ENCODE results near the gene S100A7.
A peak's percentile ranks its signal among the peaks of the same experiment; 100 is the strongest.
"Not testable (repeated sequence)": the region's sequence is repeated elsewhere in the genome, so short reads cannot be mapped to it uniquely, and the experiment has no call there.

The S100A7 gene

DNA sequence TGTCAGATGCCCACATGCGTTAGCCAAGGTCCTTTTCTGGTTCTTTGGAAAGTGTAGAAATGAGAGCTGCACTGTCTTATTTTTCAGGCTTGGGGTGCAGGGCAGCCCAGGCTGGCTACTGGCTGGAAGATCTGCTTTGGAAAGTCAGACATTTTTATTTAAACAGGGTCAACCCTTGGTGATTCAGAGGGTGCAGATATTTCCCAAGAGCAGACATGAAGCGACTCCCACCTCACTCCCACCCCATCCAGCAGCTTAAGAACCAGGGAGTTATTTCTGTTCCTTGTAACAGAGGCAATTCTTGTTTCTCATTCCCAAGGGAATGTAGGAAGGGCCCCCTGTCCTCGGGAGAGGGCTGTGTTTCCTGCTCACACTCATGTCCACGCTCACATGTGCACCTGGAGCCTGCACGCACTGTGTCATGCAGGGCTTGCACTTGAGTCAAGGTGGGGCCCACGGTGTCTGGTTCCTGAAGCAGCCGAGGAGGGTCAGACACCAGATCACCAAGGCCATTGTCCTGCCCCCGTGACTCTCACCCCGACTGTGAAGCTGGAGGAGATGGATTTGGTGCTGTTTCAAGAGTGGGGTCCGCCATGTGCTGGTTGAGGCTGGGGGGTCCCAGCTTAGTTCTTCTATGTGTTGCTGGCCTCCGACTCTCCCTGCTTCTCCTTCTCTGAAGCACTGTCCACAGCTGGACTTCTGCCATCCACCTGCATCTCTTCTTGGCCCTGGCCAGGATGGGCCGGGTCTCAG is 43.1 kb downstream of the S100A7 start:
- no peak for TF ChIP-seq Cebpa-rat (IDR thresholded peaks at IDR 0.05)
- Histone ChIP-seq H3K4me1 (peaks cover 0 to 40% (median 5%) of the 10 kb centered on the region in 10 experiments; a peak in 8 of 20 replicates), H3K9ac (no peak overlapping the region), H3K36me3 (no peaks in the 10 kb centered on the region), H4K20me1 (no peaks in the 10 kb centered on the region), H3K27ac (no peak overlapping the region), H3K9me3 (replicated peaks in 1 of 11) (peaks cover 0 to 7% (median 0%) of the 10 kb centered on the region in 11 experiments; a peak in 2 of 22 replicates), H3K4me2 (no peak overlapping the region; a peak in 1 of 22 replicates), H3K4me3 (no peak overlapping the region), H3K27me3 (no peaks in the 10 kb centered on the region)

GRCh38 chr1:153415850-153416570 is 44.4 kb downstream of the S100A7 start, which contains the start of gene S100A7A:
Gene S100A7A (plus strand): TSS chr1:153416520. CDS start chr1:153418083, 1,563 bp downstream.
- H3K27me3 ChIP-seq, result no peaks in the 10 kb centered on the region
- H3K27ac ChIP-seq, result peak within 1 kb of the TSS in 2 of 11 experiments; percentile 10 to 32; a peak in 1 of 22 replicates
- H3K36me3 ChIP-seq, result no peaks in the 10 kb centered on the region
- no peak for TF ChIP-seq Cebpa-rat (IDR thresholded peaks at IDR 0.05)
- H3K9me3 ChIP-seq (replicated peaks in 1 of 11), result peaks cover 0 to 7% (median 0%) of the 10 kb centered on the region in 11 experiments; a peak in 3 of 22 replicates
- no peak within 1 kb of the TSS for H3K9ac ChIP-seq
- H3K4me2 ChIP-seq, result peak within 1 kb of the TSS in 5 of 11 experiments; percentile 6 to 62 (median 28); a peak in 4 of 22 replicates
- no peaks in the 10 kb centered on the region for H4K20me1 ChIP-seq
- no peak within 1 kb of the TSS for H3K4me3 ChIP-seq
- H3K4me1 ChIP-seq, result peaks cover 0 to 40% (median 5%) of the 10 kb centered on the region in 10 experiments; a peak in 8 of 20 replicates

GRCh38 chr1:153413961-153414360 is 46.5 kb downstream of the S100A7 start:
- not testable (repeated sequence) for H3K4me3 ChIP-seq, H3K27me3 ChIP-seq, H3K36me3 ChIP-seq, H3K9ac ChIP-seq, H4K20me1 ChIP-seq
- H3K4me2 ChIP-seq, result peak overlapping the region in 2 of 11 experiments; percentile 27 to 36; a peak in 3 of 22 replicates
- peaks cover 0 to 13% (median 0%) of the 10 kb centered on the region in 11 experiments; a peak in 4 of 22 replicates for H3K9me3 ChIP-seq (replicated peaks in 1 of 11)
- peaks cover 0 to 44% (median 5%) of the 10 kb centered on the region in 10 experiments; a peak in 8 of 20 replicates for H3K4me1 ChIP-seq
- H3K27ac ChIP-seq, result peak overlapping the region in 2 of 11 experiments; percentile 13 to 49; a peak in 2 of 22 replicates

Data from BLaER1 treated with 17β-estradiol and CSF1 and Interleukin-3, amounts not matched to agents 10 nM and 100 nM (cell line).